Tongue (tissue), 2 donors: Measurements from ENCODE around the gene ANO2. TPM values are rescaled to one million over a fixed set of nuclear protein-coding genes. Genes with fewer than 3 reads are reported as not detected.
"Not testable (repeated sequence)": the region's sequence is repeated elsewhere in the genome, so short reads cannot be mapped to it uniquely, and the experiment has no call there.

Experiments
- DNase-seq: peaks from one replicate; pipeline ENCODE4 v3.0.0-alpha.2; 2015
- total RNA-seq: library from RNA; depleted of rRNA; stranded (reverse); fragments of >200 nt; gene quantifications from one replicate; pipeline ENCODE4 v1.2.3, GENCODE V29; 2014

The ANO2 gene
- total RNA-seq, 1 donor from 2014 or later = 4.8 TPM

DNA sequence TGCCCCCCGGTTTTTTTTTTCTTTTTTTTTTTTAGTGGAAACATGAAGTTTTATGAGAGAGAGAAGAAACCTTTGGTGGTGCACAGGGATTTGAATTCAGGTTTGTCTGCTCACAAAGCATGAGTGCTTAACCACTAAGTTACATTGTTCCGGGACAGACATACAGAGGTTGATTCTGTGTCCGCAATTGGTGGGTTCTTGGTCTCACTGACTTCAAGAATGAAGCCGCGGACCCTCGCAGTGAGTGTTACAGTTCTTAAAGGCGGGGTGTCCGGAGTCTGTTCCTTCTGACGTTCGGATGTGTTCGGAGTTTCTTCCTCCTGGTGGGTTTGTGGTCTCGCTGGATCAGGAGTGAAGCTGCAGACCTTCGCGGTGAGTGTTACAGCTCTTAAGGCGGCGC is 57.2 kb downstream of the ANO2 start:
- DNase-seq = not testable (repeated sequence)

DNA sequence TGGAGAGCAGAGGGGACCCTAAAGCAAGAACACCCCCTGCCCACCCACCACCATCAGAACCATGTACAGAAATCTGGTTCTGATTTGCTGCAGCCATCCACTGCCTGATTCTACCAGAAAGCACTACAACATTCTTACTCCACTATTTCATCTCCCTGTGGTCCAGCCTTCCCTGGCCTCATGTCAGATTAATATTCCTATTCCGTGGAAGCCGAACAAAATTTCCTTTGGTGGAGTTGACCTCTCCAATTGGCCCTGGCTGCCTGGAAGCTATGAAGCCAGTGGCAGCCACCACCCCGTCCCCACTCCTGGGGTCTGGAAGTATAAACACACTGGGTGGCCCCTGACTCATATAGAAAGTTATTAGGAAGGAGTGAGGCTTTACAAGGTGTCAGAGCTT is 60.2 kb downstream of the ANO2 start:
- DNase-seq = no peak

DNA sequence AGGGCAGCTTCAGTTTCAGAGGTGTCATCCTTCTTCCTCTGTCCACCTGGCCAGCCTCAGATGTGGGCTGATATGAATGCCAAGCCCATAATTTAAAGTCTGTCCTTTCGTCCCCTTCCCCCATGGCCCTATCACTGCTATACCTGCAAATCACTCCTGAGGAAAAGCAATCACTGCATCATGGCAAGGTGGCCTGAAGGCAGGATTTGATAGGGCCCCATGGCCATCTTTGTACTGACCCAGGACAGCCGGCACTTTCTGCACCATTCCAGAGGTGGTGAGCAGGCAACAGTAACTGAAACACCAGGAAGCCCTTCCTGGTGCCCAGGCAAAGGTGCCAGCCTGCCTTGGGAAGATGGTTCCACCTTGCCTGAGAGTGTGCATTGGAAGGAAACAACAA is 60.8 kb downstream of the ANO2 start:
- no peak for DNase-seq

DNA sequence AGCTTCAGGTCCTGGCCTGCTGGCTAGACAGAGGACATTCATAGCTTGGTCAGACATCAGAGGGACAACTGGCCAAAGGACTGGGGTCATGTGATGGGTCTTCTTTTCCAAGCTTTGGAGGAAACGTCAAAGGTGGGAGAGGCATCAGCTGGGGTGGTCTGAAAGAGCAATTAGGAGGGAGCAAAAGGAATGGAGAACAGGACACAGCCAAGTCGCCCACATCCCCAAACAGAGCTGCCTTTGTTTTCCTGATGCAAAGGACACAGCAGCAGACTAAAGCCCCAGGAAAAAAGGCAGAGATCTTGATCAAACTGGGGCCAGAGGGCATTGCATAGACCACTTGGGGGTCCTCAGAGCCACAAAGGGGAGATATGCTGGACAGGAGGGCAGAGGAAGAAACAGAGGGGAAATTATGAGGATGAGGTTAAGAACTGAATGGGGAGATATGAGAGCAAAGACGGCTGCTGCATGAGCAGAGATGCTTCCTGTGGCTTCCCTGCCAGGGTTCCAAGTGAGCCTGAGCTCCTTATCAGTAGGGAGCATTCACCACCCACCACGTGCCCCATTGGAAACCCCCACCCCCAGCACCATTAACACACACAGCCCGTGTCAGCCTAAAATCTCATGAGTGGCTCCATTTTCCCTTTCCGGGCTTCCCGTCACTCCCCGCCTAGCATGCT is 62.4 kb downstream of the ANO2 start:
- no peak for DNase-seq

DNA sequence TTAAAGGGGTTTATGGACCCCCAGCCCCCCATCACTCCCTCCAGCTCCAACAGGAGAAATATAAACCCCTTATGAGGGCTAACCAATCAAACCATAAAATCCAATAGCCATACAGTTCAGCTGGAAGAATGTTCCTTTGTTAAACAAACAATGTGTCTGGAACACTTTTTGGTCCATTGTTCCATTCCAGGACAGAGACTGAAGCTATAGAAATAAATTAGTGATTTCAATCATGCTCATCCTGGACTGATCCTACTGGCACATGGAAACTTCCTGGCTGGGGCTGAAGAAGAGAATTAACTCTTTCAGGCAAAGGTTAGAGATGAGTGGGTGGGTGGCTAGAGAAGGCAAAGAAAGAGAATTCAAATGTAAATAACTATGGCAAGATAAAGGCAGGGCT is 63.4 kb downstream of the ANO2 start:
- no peak for DNase-seq

DNA sequence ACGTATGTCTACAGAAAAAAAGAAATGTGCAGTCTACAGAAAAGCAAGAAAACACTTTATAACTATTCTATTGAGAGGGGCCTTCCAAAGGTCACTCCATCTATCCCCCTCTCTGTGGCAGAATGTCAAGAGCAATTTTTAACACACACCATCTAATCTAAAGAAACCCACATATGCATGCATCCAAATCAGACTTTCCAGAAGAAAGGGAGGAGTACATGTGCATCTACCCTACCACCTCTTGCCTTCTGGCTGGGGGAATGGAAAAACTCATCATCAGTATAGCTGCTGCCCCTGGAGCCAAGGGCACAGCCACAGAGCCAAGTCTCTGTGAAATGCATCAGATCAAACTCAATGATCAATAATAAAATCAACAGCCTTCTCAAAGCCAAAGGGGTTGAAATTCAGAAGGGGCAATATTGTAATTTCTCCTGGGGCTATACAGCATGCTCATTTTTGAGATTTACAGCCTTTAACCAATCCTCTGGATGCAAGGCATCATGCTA is 63.9 kb downstream of the ANO2 start:
- DNase-seq = no peak

DNA sequence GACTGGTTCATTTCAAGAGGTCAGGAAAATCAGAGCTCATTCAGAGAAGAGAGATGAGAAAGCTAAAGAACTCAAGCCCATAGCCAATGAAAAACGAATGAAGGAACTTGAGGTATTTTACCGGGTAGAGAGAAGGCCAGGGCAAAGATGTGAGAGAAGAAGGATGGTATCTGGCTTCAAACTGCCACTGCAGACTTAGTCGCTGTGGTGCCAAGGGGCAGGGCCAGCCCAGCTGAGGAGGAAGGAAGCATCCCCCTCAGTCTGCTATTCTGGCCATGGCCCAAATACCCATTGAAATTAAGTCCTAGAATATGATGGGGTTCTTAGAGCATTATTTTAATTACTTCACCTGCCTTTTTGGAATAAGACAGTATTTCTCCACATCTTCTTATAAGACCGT is 69.2 kb downstream of the ANO2 start:
- DNase-seq = no peak

DNA sequence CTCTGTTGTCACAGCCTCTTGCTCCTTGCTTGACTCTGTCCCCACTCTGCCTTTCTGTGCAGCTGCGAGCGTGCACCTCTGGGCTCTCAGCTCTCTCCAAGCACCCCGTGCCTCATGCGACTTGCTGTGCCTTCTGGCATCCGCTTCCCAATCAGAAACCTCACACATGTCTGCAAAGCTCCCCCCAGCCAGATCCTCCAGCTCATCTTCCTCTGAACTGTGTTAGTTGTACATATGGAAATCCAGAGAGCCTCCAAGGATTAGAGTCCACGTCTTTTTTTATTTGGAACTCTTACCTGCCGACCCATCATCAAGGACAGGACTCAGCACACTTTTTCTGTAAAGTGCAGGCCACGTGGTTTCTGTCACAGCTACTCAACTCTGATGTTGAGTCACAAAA is 70.5 kb downstream of the ANO2 start:
- no peak for DNase-seq

DNA sequence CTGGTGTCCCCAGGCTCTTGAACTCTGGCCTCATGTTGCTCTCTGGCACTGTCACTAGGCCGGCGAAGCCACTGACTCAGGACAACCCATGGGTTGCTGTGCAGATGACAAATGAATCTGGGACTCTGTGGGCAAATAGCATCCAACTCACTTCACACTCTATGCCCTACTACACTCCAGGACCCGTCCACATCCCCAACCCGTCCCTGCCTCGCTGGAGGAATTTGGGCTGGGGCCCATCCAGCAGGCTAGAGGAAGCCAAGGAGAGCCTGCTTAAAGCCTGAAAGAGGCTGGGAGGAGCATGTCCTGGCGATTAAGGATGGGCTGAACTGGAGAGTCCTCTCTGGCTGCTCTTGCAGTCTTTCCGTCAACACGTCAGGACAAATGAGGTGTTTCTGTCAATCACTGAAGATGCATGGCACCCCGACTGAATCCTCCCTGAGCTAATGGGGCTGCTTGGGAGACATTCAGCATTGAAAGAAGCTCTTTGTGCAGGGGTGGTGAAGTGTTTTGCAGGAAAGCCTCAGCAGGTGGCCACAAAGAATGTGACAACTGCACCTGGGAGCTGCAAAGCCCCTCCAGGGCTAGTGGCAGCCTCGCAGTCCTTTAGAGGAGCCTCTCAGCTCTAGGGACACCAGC is 71.7 kb downstream of the ANO2 start:
- DNase-seq = no peak

DNA sequence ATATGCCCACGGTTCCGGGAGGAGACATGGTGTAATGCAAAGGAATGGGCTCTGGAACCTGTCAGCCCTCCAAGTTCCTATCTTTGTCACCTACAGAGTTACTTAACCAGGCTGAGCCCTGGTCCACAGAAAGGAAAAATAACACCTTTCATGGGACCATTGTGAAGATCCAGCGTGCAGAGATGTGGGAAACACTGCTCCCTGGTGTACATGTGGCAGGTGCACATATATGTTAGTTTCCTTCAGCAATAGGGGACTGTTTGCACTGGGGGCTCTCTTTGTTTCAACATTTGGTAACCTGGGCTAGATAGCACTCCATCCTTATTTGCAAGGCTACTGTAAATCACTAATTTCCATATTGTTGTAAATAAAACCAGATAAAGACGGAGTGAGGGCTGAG is 72.3 kb downstream of the ANO2 start:
- DNase-seq = peak; percentile 26

DNA sequence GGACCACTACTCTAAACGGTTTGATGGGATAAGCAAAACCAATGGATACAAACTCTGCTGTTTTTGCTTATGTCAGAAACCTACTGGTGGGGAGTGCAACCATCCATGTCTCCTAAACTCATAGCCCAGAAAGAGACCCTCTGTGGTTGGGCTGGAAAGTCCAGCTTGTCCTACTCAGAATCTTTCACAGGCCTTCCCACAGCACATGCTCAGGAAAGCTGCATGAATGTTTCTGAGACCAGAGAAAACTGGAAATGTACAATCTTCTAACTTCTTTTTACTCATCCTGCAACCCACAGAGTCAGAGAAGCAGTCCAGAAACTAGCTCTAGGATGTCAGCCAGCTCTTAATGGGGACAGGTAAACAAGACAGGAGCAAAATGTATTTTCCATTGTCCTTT is 73.3 kb downstream of the ANO2 start:
- no peak for DNase-seq

DNA sequence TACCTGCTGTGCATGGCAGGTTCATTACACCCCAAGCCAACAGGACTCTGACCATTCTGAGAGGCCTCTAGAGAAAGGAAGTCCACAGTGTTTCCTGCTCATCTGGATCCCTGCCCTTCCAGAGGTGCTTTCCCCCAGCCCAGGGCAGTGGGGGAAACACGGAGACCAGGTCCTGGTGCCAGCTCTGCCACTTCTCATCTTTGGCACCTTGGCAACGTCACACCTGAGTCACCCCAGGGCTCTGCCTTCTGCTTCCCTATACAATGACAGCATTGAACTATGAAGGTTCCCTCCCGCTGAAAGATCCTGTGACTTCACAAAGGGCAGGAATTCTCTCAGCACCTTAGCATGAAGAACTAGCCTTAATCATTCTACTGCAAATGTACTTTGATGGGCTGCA is 74.9 kb downstream of the ANO2 start:
- no peak for DNase-seq

DNA sequence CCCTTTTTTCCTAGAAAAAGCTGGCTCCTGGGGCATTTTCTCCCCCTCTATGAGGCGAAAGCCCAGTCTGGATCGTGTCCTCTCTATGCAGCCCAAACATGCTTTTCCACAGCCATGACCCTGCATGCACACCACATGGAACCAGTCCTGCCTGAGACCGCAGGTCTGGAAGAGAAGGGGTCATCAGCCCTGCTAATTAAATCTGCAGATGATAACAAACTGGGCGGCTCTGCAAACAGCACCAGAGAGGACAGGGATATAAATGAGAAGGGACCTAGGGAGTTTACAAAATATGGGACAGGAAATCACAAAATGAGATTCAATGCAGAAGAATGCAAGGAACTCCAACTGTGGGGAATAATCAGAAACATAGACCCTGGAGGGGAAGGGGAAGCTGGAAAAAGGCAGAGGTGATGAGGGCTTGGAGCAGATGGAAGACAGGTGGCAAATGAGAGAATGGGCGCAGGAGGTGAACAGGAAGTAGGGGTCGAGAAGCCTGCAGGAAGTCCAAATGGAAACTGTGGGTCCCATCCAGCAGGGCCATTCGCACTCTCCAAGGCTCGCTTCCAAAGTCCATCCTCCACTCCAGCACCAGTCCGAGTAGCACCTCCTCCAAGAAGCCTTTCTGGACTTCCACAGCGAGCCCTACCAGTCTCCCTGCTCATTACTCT is 76.3 kb downstream of the ANO2 start:
- DNase-seq = no peak

DNA sequence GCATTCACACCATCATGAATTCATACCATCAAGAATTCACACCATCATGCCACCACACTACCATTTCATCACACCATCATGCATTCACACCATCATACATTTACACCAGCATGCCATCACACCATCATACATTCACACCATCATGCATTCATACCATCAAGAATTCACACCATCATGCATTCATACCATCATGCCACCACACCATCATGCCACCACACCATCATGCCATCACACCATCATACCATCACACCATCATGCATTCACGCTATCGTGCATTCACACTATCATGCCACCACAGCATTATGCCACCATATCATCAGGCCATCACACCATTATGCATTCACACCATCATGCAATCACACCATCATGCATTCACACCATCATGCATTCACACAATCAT is 79.7 kb downstream of the ANO2 start:
- no peak for DNase-seq

DNA sequence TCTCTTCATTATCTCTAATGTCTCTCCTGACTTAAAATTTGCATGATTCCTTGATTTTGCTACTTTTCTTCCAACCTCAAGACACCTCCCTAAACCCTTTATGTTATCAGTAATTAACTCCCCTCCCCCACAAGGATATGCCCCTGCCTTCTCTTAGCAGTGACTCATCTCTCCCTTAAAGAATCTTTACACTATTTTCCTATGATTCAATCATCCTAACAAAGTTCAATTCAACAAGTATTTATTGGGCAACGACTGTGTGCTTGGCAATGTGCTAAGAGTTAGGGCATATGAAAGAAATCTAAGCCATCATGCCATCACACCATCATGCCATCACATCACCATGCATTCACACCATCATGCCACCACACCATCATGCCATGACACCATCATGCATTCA is 80.1 kb downstream of the ANO2 start:
- DNase-seq = no peak

DNA sequence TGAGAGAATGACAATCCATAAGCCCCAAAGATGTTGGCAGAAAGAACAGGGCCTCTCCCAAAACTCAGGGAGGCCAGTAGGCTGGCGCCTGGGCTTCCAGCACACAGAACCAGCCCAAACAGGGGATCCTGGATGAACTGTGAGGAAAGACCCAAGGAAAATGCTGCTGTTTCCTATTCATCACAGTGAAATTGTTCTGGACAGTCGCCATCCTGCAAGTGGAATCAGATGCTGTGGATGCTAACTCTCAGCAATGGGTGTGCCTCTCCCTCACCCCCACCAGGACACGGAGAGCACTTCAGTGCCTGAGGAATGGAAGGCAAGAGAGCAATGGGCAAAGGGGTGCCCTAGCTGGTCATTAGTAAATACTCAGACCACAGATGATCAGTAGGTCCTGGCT is 80.8 kb downstream of the ANO2 start:
- DNase-seq = no peak

DNA sequence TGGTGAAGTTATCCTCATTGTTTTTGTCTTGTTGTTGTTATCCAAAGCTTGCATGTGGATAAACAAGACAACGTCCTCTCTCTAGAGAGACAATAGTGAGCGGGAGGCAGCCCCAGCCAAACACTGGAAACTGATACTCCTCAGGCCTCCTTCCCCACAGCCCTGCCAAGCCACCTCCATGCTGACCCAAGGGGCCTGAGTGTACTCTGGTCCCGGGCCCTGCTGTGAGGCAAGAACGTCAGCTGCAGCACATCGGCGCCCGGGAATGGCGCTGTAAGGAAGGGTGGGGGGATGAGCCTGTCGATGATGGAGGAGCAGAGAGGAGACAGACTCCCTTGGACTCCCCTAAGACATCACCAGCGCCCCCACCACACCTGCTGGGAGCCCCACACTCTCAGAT is 83.6 kb downstream of the ANO2 start:
- no peak for DNase-seq

DNA sequence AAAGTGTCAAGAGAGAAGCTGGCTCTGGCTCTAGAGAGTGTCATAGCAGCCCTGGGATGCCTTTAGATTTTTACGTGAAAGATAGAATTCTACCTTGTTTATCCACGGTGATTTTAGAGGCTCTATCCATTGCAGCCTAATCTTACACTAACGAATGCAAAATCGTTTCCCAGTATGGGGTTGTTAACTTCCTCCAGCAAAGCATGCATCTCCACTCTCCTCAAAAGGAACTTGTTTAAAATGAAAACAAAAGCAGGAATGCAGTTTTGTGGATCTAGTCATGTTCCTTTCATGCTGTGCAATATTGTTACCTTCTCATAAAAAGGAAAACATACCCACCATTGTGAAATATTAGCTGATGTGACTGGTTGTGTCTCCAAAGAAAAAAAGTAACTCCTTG is 88.4 kb downstream of the ANO2 start:
- DNase-seq = no peak

DNA sequence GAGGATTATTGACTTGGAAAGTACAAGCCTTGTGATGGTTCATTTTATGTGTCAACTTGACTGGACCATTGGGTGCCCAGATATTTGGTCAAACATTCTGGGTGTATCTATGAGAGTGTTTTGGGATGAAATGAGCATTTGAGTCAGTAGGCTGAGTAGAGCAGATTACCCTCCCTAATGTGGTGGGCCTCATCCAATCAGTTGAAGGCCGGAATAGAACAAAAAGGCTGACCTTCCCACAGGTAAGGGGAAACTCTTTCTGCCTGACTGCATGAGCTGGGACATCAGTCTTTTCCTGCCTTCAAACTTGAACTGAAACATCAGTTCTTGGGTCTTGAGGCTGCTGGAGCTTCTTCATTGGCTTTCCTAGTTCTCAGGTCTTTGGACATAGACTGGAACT is 98.1 kb downstream of the ANO2 start:
- no peak for DNase-seq

DNA sequence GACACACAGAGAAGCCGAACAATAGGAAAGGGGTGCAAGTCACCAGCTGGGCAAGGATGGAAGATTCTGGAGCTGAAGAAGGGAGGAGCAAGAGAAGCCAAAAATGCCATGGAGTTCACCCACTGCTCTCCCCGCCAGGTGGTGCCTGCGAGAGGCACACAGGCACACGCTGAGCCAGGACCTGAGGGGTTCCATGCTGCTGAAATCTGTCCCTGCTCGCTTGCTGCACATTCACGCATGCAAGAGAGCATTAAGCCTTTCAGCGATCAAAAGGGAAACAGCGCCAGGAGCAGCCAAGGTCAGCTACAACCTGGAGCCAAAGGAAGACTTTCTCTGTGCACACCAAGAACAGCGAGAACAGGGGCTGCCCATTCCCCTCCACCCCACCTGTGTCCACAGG is 104.1 kb downstream of the ANO2 start:
- DNase-seq = no peak

DNA sequence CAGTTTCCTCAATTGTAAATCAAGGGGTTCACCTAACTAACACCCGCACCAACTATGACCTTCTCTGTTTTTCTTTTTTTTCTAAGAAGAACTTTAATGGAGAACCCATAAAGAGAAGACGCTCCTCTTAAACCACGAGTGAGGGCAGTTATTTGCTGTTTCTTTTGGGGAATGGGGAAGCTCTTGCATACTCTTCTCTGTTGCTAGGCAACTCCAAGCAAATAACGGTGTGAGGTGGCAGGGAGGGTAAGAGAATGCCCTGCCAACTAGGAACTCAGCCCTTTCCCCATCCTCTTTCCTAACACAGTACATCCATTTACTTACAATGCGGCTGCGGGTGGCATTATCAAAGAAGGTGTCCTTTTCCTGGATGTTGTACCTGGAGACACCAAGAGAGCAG is 114.9 kb downstream of the ANO2 start:
- no peak for DNase-seq

DNA sequence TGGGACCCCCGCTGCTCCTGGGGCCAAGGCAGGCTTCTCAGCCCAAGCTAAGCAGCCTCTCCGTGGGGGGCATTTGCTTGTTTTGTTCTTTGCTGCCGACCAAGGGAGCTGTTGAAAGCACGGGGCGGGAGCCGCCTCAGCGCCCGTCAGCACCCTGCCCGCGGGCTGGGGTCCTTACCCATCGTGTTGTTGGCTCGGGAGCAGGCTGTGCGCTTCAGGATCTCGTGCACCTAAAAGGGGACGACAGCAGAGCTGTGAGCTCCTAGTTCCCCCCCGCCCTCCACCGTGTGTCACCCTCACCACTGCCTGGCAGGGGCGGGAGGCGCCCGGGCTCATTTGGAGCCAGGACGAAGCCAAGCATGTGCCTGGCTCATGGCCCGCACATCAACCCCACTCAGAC is 117.5 kb downstream of the ANO2 start:
- DNase-seq = no peak

DNA sequence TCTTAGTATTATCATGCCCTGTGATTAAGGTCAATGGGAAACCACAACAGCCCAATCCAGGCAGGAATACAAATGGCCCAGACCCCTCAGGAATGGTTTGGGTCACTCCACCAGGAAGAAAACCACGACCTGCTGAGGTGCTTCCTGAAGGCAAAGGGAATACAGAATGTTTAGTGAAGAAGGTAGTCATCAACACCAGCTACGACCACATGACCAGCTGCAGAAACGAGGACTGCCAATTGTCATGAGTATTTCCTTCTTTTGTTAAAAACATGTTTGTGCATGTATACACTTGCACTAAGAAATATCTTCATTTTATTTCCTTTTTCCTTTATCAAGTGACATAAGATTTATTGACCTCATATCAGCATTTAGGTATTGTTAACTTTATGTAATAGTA is 119.3 kb downstream of the ANO2 start:
- DNase-seq = not testable (repeated sequence)

DNA sequence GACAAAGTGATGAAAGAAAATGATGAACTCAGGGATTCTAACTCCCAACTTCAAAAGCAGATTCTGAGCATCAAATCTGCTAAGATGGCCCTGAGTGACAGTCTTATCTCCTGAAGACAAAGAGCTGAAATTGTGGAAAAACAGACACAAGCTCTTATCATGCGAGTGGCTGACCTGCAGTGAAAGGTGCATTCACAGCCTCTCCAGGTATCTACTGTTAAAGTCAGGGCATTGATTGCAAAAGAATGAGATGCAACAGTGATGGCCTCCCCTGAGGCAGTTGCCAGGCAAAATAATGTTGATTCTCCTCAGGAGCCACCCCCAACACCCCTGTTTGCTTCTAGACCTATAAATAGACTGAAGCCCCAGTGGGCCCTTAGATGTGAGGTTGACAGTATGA is 126.2 kb downstream of the ANO2 start:
- not testable (repeated sequence) for DNase-seq
